GM06990 (cell line): ENCODE measurements around the gene PRXL2B.
"Not testable (repeated sequence)": the region's sequence is repeated elsewhere in the genome, so short reads cannot be mapped to it uniquely, and the experiment has no call there.

Experiments
- DNase-seq: peaks from one replicate; pipeline ENCODE4 v3.0.0-alpha.2; 2011; ENCODE audit not compliant: insufficient read length; ENCODE audit errors: extremely low read depth
- H3K27me3 ChIP-seq: replicated peaks from 2 replicates; pipeline ENCODE4 v1.6.0; 2011; ENCODE audit warnings: low read length; ENCODE audit not compliant: control insufficient read depth, insufficient read depth
- H3K36me3 ChIP-seq: 2 replicates; pipeline ENCODE4 v1.5.1; 2011; ENCODE audit warnings: low read length; ENCODE audit not compliant: control insufficient read depth, insufficient read depth
- H3K4me3 ChIP-seq: replicated peaks from 2 replicates; pipeline ENCODE4 v1.5.1; 2011; ENCODE audit warnings: low read depth, mild to moderate bottlenecking, control low read depth, low read length
- TF ChIP-seq, protein P1 (sequence below): IDR thresholded peaks from 2 replicates; pipeline ENCODE4 v1.5.1; 2011; ENCODE audit warnings: low read length, control low read depth, mild to moderate bottlenecking, inconsistent platforms; ENCODE audit not compliant: insufficient read depth, poor library complexity, severe bottlenecking

Gene PRXL2B

DNA sequence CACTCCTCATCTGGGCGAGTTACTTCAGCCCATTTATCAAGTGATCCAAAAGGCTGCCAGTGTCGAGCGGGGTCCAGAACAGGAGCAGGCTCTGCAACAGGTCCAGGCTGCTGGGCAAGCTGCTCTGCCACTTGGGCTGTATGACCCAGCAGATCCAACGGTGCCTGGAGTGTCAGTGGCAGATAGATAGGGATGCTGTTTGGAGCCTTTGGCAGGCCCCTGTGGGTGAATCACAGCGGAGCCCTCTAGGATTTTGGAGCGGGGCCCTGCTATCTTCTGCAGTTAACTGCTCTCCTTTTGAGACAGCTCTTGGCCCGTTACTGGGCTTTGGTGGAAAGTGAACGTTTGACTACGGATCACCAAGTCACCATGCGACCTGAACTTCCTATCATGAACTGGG, 38.7 kb downstream of the PRXL2B start:
- H3K27me3 ChIP-seq = no peaks in the 10 kb centered on the region
- DNase-seq = no peak
- H3K36me3 ChIP-seq = no peaks in the 10 kb centered on the region
- TF ChIP-seq, protein P1, sequence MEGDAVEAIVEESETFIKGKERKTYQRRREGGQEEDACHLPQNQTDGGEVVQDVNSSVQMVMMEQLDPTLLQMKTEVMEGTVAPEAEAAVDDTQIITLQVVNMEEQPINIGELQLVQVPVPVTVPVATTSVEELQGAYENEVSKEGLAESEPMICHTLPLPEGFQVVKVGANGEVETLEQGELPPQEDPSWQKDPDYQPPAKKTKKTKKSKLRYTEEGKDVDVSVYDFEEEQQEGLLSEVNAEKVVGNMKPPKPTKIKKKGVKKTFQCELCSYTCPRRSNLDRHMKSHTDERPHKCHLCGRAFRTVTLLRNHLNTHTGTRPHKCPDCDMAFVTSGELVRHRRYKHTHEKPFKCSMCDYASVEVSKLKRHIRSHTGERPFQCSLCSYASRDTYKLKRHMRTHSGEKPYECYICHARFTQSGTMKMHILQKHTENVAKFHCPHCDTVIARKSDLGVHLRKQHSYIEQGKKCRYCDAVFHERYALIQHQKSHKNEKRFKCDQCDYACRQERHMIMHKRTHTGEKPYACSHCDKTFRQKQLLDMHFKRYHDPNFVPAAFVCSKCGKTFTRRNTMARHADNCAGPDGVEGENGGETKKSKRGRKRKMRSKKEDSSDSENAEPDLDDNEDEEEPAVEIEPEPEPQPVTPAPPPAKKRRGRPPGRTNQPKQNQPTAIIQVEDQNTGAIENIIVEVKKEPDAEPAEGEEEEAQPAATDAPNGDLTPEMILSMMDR = no peak
- no peak overlapping the region for H3K4me3 ChIP-seq

DNA sequence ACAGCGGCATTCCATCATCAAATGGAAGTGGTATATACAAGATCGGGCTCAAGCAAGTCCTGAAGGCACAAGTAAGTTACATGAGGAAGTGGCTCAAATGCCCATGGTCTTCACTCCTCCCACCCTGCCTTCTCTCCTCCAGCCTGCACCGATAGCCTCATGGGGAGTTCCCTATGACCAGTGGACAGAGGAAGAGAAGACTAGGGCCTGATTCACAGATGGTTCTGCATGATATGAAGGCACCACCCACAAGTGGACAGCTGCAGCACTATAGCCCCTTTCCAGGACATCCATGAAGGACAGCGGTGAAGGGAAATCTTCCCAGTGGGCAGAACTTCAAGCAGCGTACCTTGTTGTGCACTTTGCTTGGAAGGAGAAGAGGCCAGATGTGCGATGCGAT, 39.2 kb downstream of the PRXL2B start:
- H3K4me3 ChIP-seq, DNase-seq, H3K27me3 ChIP-seq, H3K36me3 ChIP-seq: not testable (repeated sequence)

DNA sequence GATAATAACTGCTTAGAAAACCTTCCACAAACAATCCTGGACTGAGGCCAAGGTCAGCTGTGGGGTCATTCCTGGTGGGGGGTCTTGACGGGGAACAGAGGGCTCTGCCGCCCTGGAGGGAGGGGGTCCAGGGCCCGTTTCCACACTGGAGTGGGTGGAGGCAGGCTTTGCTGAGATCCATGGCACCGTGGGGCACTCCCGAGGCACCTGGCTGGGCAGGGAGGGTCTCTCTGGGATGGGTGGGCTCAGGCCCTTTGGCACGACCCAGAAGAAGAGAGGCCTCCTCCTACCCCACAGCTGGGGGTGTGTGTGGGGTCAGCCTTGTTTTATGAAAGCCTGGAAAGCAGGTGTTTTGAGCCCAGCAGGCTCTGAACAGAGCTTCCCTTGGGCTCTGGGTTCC, 41.2 kb downstream of the PRXL2B start:
- TF ChIP-seq, protein P1 = no peak
- DNase-seq = no peak
- Histone ChIP-seq H3K27me3 (no peaks in the 10 kb centered on the region), H3K4me3 (no peak overlapping the region), H3K36me3 (no peaks in the 10 kb centered on the region)

DNA sequence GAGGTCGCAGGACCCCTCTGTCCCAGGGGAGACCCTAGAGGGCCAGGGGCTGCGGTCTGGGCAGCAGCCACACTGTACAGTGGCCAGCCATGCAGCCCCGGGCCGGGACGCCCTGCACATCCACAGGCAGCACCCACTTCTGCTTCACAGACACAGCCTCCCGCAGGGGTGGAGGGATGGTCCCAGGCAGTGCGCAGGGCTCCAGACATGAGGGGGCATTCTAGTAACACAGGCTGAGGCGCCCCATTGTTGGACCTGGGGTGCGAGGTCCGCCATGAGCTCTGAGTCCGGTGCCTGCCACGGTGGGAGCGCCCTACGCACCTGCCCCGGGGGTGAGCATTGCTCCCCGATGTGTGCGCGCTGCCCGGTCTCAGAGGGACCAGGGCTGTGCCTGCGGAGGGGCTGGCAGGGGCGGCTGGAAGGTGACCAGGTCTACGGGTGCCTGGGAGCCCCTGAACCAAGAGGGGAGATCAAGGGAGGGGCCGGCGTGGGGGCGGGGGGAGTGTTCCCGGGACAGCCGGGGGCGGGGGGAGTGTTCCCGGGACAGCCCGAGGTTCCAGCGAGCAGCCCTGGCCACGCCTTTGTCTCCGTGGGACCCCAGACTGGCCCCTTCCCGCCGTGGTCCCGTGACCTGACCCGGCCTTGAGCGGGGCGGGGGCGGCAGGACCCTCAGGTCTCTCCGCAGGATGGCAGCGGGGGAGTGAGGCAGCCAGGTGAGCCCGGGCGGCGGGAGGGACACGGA, 41.8 kb downstream of the PRXL2B start:
- TF ChIP-seq, protein P1 = no peak
- DNase-seq = no peak
- H3K36me3 ChIP-seq = no peaks in the 10 kb centered on the region
- H3K27me3 ChIP-seq = no peaks in the 10 kb centered on the region
- H3K4me3 ChIP-seq = no peak overlapping the region

DNA sequence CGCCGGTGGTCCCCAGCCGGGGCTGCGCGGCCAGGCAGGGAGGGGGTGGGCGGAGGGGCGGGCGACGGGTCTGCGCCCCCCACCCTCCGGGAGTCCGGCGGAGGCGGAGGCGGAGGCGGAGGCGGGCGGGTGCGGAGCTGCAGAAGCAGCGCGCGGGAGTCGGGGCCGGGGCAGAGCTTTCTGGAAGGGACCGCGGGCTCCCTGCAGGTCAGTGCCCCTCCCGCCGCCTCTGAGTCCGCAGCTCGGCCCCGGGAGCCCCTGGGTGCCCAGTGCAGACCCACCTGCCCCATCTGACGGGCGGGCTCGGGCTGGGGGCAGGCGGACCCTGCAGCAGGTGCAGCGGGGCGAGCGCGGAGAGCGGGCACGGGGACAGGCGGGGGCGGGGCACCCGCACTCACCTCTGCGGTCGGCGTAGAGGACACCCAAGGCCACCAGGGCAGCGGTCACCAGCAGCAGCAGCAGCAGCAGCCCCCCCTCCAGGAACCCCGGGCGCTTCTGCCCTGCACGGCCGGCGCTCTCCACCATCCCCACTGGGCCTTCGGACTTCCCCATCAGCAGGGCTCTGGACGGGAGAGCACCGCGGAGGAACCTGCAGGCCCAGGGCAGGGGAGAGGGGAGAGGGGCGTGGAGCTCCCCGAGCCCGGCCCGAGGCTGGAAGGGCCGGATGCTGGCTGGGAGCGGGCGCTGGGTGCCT, 42.5 kb downstream of the PRXL2B start:
- no peaks in the 10 kb centered on the region for H3K27me3 ChIP-seq
- no peak overlapping the region for H3K4me3 ChIP-seq
- DNase-seq = no peak
- TF ChIP-seq, protein P1 = no peak
- no peaks in the 10 kb centered on the region for H3K36me3 ChIP-seq

DNA sequence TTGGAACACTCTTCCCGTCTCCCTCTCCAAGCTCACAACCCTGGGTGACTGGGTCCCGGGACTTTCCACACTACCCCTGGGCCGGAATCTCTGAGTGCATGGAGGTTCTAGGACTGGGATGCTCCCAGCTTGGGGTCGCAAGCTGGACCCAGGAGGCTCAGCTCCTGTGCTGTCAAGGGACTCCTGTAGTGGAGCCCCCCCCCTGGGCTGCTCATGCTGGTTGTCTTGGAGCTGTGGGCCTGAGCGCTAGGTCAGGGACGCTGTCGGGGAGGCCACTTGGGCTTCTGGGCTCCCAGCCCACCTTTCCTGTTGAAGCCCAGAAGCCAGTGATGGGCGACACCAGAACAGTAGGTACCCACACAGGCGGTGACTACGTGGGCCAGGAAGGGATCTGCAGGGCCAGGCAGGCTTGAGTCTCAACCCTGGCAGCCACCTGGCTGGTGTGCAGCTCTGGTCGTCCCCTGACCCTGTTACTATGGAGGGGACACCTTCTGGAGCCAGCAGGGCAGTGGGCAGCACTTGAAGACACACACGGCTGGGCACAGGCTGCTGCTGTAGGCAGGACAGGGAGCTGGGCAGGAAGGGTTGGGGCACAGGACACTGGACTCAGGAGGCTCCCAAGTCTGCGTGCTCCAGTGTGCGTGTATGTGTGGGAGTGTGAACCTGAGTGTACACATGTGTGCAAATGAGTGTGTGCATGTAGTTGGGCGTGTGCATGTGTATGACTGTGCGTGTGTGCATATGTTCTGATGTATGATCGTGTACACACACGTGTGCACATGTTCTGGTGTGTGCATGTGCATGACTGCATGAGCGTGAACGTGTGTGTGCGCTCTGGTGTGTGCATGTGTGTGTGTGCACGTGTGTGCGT, 43.3 kb downstream of the PRXL2B start:
- Histone ChIP-seq H3K36me3 (no peaks in the 10 kb centered on the region), H3K27me3 (no peaks in the 10 kb centered on the region)
- TF ChIP-seq, protein P1 = no peak

More for the DNA sequence above, 43.3 kb downstream of the PRXL2B start:
- DNase-seq = no peak
- no peak overlapping the region for H3K4me3 ChIP-seq
